A172 (cell line): ENCODE results near the gene BORCS6. TPM values are rescaled to one million over a fixed set of nuclear protein-coding genes. Genes with fewer than 3 reads are reported as not detected.

ENCODE experiments used
- DNase-seq: peaks from one replicate; pipeline ENCODE4 v3.0.0-alpha.2; 2015; ENCODE audit warnings: low spot score
- total RNA-seq: library from RNA; depleted of rRNA; stranded (reverse); fragments of >200 nt; shearing (Covaris generic); gene quantifications from 2 replicates; pipeline ENCODE4 v1.2.3, GENCODE V29; 2014

BORCS6 gene
- total RNA-seq, 1 experiment from 2014 or later = 10.9 TPM

DNA sequence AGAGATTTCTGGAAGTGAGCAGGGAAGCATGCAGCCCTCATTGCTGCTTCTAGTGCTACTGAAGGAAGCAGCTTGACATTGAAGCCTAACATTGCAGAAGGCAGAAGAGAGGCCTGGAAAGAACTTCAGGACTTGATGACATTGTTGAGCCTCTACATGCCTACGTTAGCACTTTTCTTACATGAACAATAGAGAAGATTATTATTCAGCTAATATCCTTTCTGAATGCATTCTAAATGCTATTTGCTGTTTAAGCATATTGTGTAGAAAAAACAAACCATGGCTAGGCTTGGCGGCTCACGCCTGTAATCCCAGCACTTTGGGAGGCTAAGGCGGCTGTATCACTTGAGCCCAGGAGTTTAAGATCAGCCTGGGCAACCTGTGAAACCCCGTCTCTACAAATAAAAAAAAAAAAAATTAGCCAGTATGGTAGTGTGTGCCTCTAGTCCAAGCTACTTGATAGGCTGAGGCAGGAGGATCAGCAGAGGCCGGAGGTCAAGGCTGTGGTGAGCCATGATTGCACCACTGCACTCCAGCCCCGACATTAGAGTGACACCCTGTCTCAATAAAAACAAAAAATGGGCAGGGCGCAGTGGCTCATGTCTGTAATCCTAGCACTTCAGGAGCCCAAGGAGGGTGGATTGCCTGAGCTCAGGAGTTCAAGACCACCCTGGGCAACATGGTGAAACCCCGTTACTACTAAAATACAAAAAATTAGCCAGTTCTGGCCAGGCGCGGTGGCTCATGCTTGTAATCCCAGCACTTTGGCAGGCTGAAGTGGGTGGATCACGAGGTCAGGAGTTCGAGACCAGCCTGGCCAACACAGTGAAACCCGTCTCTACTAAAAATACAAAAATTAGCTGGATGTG lies 22.6 kb upstream of the BORCS6 start:
- DNase-seq = peak; percentile 54

DNA sequence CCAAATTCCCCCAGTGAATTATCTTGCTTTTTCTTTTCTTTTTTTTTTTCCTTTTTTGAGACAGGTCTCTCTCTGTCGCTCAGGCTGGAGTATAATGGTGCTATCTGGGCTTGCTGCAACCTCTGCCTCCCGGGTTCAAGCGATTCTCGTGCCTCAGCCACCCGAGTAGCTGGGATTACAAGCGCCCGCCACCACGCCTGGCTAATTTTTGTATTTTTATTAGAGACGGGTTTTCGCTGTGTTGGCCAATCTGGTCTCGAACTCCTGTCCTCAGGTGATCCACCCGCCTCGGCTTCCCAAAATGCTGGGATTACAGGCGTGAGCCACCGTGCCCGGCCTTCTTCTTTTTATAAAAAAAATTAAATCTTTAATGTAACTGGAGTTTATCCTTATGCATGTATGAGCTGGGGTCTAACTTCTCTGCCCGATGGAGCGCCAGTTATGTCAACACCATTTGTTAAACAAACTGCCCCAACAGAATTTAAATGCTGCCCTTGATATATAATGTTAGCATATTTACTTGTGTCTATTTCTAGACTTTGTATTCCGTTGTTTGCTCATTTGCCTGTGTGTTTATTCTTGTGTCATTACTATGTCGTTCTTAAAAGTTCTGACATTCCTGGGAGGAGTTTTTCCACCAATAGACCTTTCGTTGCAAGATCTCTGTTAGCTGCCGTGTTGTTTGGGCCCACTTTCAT lies 20.9 kb upstream of the BORCS6 start:
- DNase-seq = no peak

DNA sequence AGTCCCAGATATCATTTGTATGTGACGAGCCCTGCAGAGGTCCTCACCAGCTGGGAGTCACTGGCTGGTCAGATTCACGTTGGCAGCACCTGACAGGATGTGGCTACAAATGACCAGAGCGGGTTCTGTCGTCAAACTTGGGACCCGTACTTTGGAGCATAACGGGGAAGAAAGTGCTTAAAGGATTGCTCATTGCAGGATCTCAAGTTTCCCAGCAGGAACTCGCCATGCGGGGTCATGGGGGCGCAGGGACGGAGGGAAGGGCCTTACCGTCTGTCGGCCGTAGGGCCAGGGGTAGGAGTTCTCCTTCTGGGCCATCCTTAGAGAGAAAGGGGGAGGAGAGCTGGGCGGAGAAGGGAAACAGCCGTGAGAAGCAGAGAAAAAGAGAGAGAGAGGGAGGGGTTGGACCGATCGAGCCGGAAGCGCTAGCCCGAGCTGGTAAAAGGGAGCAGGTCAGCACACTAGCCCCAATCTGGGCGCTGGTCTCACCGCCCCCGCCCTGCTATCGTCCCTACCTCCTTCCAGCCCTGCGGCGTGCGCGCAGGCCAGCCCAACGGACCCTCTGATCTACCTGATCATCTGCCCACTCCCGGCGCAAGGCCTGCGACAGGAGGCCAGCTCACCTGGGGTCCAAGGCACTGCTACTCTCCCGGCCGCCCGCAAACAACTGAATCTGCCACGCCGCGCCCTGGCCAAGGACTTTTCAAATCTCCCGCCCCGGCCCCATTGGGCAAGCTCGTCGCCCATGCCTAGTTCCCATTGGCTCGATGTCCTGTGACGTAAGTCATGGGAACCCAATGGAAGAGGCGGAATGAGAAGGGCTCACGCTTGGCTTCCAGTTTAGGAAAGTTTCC lies 20.2 kb upstream of the BORCS6 start, which contains the start of gene AURKB:
Gene AURKB (minus strand): TSS at position 669 of the 854 bp plus-strand sequence. CDS start 351 bp downstream, at position 318.
- DNase-seq = peak; percentile 98

GRCh38 chr17:8206536-8206935 lies 16.6 kb upstream of the BORCS6 start:
- no peak for DNase-seq

DNA sequence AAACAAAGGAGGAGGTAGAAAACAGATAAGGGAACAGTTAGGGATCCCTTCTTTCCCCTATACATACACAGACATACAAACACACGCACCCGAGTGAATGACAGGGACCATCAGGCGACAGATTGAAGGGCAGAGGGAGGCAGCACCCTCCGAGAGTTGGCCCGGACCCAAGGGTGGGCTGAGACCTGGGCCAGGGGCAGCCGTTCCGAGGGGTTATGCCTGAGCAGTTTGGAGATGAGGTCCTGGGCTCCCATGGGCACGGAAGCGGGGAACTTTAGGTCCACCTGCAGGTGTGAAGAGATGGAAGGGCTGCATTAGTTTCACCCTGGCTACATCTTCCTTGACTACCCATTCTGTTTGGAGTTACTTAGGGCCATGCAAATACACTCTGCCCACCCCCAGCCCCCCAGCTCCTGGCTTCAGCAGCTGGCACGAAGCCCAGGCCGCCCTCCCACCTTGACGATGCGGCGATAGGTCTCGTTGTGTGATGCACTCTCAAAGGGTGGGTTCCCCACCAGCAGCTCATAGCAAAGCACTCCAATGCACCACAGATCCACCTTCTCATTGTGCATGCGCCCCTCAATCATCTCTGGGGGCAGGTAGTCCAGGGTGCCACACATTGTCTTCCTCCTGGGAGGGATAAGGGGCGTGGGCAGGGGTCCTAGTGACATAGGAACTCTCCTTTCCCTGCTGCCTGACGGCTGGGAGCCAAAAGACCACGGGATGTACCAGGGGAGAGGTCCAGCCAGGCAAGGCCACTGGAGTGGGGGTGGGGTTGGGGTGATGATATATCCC lies 15.0 kb upstream of the BORCS6 start:
- DNase-seq = no peak

DNA sequence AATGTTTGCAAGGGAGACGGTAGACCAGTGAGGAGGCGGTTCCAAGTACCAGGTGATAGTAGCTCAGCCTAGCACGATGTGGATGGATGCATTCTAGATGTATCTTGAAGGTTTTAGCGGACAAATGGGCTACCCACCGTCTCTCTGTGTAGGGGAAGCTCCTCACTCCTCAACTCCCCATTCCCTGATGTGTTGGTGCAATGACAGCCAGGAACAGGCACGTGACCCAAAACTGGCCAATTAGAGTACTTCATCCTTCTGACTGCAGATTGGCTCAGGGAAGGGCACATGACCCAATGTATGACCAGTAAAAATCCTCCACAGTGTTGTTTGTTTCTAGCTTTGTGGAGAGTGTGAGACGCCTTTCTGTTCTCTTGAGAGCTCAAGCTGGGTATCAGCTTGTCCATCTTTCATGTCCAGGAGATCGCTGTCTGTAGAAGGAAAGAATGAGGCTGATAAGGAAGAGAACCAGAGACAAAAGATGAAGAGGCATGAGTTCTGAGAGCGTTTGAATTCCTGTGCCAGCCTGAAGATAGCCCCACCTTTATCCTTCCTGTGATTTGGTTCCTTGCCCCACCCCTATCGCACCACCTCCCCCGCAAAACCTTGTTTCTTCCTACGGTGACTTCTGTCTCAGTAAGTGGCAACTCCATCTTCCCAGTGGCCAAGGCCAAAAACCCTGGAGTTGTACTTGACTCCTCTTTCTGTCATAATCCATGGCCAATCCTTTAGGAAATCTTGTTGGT lies 2.3 kb upstream of the BORCS6 start:
- peak; percentile 96 for DNase-seq

GRCh38 chr17:8190506-8190905 lies 526 bp upstream of the BORCS6 start:
- peak; percentile 35 for DNase-seq

GRCh38 chr17:8189041-8189710 lies 804 bp downstream of the BORCS6 start:
- no peak for DNase-seq

DNA sequence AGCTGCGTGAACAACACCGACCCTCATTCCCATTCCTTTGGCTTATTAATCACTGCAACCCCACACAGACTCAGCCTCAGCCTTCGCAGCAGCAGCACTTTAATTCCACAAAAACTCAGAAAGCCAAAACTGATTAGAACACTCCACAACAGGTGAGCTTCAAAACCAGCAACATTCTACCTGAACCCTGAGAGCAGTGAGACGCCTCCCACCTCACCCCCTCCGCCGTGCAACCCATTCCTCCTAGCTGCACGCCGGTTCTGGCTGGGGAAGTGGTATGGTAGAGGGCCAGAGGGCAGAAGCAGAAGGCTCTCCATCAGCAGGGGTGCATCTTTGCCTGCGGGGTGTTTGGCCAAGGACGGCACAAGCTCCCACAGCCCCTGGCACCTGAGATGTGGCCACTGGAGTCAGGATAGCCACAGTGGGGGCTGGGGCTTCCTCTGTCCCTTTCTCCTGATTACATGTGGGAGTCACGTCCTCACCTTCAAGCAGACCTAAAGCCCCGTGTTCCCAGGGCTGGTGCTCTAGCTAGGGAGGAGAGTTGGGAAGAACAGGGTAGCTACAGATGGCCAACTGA lies 1.6 kb downstream of the BORCS6 start:
- no peak for DNase-seq

- peak; percentile 100 for DNase-seq
Measured at GRCh38 chr17:8187517-8188262, 2.3 kb downstream of the BORCS6 start.

DNA sequence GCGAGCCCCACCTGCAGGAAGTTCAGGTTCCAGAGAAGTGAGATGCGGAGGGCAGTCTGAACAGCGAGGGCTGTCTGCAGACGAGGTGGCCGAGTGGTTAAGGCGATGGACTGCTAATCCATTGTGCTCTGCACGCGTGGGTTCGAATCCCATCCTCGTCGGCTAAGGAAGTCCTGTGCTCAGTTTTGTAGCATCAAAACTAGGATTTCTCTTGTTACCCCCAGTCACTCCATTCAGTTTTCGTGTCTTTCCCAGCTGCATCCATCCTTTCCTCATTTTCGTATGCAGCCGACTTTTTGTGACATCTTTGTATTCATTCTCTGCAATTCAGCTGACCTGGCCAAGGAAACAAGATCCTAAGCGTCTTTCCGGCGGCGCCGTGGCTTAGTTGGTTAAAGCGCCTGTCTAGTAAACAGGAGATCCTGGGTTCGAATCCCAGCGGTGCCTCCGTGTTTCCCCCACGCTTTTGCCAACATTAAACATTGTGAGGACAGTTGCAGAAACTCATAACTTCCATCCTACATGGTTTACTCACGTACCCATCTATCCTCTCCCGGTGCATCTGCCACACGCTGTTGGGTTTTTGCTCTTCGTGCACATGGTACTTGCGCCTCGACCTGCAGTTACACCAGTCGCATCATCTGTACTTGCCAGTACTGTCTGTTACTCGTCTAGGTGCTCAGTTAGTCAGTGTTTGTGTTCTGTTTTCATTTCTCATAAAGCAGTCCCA lies 3.0 kb downstream of the BORCS6 start:
- peak; percentile 98 for DNase-seq

- DNase-seq = no peak
Measured at GRCh38 chr17:8186446-8186786, 3.6 kb downstream of the BORCS6 start.

DNA sequence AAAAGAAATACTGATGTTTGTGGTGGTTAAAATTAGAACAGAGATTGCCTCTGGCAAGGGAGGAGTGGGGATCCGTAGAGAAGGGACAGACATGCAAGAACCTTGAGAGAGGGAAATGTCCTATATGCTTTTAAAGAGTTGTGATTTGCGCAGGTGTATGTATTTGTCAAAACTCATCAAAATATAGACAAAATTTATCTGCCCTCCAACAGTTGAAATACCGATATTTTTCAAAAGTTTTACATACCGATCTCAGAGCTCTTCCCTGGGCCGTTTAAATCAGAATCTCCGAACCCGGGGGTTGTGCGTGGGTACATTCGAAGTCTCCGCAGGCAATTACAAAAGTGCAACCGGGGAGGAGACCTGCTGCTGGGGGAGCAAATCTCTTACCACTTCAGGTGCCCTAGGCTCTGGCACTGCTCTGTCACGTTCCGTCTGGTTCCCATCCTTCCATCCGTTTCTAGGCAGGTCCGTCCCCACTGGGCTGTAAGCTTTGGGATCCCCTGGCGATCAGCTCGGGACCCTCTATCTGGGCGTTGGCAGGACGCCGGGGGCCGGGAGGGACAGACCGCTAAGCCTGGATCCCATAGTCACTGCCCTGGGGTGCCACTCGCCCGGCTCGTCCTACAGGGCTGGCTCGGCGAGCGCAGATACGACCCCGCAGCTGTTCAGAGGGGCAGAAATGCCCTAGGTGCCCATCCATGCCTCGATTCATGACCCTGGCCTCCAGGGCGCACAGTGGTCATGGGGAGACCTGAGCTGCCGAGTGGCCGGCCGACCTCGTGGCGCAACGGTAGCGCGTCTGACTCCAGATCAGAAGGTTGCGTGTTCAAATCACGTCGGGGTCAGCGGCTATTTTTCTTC lies 4.2 kb downstream of the BORCS6 start:
- peak; percentile 70 for DNase-seq

GRCh38 chr17:8176998-8177731 lies 12.8 kb downstream of the BORCS6 start:
- DNase-seq = no peak

- peak; percentile 79 for DNase-seq
Measured at GRCh38 chr17:8176197-8176940, 13.6 kb downstream of the BORCS6 start, which contains the start of gene TMEM107. Gene TMEM107, minus strand, starts transcription at chr17:8176380. Its CDS starts 94 bp downstream, at chr17:8176286.

GRCh38 chr17:8175795-8176196 lies 14.2 kb downstream of the BORCS6 start:
- no peak for DNase-seq
